ENCODE measurements around the gene ADAMTS2.
"Not testable (repeated sequence)": the region's sequence is repeated elsewhere in the genome, so short reads cannot be mapped to it uniquely, and the experiment has no call there.

ADAMTS2 gene

GRCh38 chr5:179217956-179218942 is 127.0 kb downstream of the ADAMTS2 start:
- DNase-seq (ENCODE audit: low read depth, low spot score): no peak

DNA sequence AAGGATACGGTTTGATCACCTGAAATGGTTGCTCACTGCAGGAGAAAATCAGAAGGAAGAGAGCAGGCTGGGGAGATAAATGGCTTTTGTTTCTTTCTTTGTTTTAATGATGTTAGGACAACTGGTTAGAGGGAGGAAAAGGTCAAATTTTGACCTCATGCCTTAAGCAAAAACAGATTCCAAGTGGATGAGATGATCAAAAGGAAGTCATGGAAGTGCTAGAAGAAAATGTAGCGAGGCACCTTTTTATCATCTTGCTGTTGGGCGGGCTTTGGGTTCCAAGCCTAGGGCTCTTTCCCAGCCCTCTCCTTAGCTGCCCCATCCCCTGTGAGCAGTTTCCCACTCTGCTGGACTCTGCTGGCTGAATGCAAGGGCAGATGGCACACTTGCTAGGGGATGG is 127.9 kb downstream of the ADAMTS2 start:
- DNase-seq (ENCODE audit: low read depth, low spot score): peak; percentile 37

DNA sequence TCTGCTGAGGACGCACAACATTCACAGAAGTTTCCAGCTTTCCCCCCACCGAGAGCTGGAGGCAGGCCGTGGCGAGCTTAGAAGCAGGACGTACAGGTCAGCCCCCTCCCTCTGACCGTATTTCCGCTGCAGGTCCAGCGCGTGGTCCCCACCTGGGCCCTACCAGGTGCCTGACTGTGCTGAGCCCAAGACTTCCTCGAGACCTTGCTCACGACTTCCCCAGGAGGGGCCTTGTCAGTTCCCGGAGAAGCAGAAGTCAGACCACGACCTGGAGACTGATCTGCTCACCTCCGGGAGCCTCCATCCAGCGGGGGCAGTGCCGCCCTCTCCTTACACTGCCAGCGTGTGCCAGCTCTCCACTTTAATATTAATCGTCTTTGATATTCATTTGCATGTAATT is 128.9 kb downstream of the ADAMTS2 start:
- DNase-seq (ENCODE audit: low read depth, low spot score): not testable (repeated sequence)

GRCh38 chr5:179215576-179215975 is 129.7 kb downstream of the ADAMTS2 start:
- no peak for DNase-seq (ENCODE audit: low read depth, low spot score)

DNA sequence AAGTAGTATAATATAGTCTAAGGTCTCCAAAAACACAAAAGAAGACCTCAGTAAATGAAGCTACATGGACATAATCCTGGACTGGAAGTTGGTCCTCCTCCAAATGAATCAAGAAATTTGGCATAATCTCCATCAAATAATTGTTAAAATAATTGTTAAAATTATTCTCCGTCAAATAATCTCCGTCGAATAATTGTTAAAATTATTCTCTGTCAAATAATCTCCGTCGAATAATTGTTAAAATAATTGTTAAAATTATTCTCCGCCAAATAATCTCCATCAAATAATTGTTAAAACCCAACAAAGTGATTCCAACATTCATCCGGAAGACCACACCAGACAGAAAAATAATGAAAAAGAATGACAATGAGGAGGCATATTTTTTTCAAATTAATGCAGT is 130.6 kb downstream of the ADAMTS2 start:
- DNase-seq (ENCODE audit: low read depth, low spot score): no peak

GRCh38 chr5:179212870-179213269 is 132.4 kb downstream of the ADAMTS2 start:
- peak; percentile 62 for DNase-seq (ENCODE audit: low read depth, low spot score)

DNA sequence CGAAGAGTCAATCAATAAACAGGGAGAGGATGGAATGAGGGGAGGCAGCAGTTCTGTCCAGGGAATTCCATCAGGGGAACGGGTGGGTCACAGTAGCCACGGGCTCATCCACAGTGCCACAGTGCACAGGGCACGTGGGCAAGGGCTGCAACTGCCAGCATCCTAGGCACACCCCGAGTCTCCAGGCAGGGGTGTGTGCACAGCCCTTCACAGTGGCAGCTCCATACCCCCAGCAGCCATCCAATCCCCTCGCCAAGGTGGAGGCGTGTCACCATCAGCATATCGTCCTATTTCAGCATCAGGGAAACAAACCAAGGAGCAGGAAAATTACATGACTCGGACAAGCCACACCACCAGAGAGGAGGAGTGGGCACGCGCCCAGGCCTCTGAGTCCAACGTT is 133.6 kb downstream of the ADAMTS2 start:
- no peak for DNase-seq (ENCODE audit: low read depth, low spot score)

DNA sequence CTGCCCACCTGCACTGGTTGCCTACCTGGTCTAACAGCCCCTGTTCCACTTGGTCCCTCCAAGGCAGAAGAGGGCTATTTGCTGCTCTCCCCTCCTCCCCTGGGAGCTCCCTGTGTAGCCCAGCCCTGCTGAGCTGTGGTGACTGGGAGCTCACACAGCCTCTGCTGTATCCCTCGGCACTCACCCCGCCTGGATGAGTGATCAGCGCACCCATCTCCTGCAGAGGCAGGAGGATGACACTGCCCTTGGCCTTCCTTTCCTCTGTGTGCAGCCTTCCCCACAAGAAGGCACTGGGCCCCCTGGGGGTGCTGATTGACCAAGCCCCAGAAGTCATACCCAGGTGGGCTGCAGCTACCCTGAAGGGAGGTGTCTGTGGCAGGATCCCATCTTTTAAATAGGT is 134.2 kb downstream of the ADAMTS2 start:
- no peak for DNase-seq (ENCODE audit: low read depth, low spot score)

DNA sequence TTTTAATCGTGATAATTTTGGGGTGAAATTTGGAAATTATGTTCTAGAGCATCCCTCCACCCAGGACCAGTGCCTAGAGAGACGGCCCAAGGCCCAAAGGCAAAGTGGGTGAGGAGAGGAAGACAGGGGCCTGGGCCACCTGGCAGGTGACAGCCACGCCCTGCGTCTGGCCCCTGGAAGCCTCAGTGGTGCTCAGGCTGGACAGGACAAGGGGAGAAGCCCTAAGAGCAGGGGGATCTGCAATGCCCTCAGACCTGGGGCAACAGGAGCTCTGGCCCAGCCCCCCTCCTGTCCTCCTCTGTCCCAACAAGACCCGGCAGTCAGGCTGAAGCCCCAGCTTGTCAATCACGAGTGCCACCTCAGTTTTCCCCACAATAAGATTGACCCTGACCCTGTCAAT is 134.8 kb downstream of the ADAMTS2 start:
- DNase-seq (ENCODE audit: low read depth, low spot score): no peak

- no peak for DNase-seq (ENCODE audit: low read depth, low spot score)
These were observed 135.7 kb downstream of the ADAMTS2 start for GRCh38 chr5:179209359-179210150.

GRCh38 chr5:179208706-179209358 is 136.4 kb downstream of the ADAMTS2 start:
- no peak for DNase-seq (ENCODE audit: low read depth, low spot score)

DNA sequence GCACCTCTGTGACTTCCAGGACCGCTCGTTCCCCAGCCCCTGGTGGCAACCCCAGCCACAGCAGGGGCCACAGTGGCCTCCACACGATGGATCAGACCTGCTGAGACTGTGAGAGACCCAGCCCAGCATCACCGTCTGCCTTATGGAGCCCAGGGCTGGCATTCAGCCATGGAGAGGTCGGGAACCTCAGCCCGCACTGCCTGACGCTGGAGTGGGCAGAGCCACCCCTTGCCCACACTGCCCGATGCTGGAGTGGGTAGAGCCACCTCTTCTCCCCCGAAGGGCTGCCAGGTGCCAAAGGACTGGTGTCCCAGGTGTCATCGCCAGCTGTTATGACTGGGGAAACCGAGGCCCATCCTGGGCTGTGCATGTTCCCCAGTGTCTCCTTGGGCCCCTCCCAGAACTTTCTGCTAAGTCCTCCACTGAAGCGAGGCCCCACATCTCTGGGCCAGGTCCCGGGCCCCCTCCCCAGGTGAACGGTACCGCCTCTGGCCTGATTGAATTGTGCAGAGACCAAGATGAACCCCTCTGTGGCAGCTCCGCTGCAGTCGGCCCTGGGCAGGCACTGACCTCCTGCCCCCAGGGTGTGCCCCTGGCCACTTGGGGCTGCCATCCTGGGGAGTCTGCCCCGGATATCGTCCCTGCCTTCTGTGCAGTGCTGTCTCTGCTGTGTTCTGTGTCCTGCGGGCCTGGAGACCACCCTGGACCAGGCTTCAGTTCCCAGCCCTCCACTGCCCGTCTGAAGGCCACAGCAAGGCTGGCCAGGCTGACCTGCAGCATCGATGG is 137.1 kb downstream of the ADAMTS2 start:
- DNase-seq (ENCODE audit: low read depth, low spot score): no peak

DNA sequence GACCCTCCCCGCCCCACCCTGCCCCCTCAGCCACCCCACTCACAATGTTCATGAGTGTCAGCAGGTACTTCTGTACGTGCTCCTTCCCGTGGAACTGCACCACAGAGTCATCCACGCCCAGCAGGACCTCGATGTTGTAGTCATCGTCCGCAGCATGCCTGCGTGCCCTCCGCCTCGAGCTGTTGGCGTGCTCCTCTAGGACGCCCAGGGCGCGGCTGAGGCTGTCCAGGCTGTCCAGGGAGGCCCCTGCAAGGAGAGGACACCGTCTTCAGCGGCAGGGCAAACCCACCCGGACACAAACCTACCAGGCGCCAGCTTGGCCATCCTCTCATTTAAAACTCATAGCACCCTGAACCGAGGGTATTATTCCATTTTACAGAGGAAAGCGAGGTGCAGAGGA is 137.8 kb downstream of the ADAMTS2 start:
- DNase-seq (ENCODE audit: low read depth, low spot score): no peak

GRCh38 chr5:179206366-179206765 is 138.9 kb downstream of the ADAMTS2 start:
- DNase-seq (ENCODE audit: low read depth, low spot score): no peak

- DNase-seq (ENCODE audit: low read depth, low spot score): no peak
These were observed 140.0 kb downstream of the ADAMTS2 start for GRCh38 chr5:179205277-179205676.

- DNase-seq (ENCODE audit: low read depth, low spot score): no peak
These were observed 140.7 kb downstream of the ADAMTS2 start for GRCh38 chr5:179204572-179204971.

- no peak for DNase-seq (ENCODE audit: low read depth, low spot score)
These were observed 142.0 kb downstream of the ADAMTS2 start for GRCh38 chr5:179203248-179203647.

- peak; percentile 41 for DNase-seq (ENCODE audit: low read depth, low spot score)
These were observed 143.3 kb downstream of the ADAMTS2 start for GRCh38 chr5:179201986-179202385.

GRCh38 chr5:179199246-179199645 is 146.0 kb downstream of the ADAMTS2 start:
- DNase-seq (ENCODE audit: low read depth, low spot score): no peak

- DNase-seq (ENCODE audit: low read depth, low spot score): no peak
These were observed 146.4 kb downstream of the ADAMTS2 start for GRCh38 chr5:179198825-179199224.

GRCh38 chr5:179196405-179197079 is 148.7 kb downstream of the ADAMTS2 start:
- peak; percentile 37 for DNase-seq (ENCODE audit: low read depth, low spot score)
